Bronchus fibroblast of lung (primary cell): ENCODE results near the gene NMNAT3. TPM values are rescaled to one million over a fixed set of nuclear protein-coding genes. Genes with fewer than 3 reads are reported as not detected.

Experiments
- total RNA-seq: library from RNA; depleted of rRNA; stranded (reverse); fragments of >200 nt; gene quantifications from 2 replicates; pipeline ENCODE4 v1.2.3, GENCODE V29; 2015

Gene NMNAT3
- total RNA-seq = 0.84 and 1.8 TPM in 2 replicates

DNA sequence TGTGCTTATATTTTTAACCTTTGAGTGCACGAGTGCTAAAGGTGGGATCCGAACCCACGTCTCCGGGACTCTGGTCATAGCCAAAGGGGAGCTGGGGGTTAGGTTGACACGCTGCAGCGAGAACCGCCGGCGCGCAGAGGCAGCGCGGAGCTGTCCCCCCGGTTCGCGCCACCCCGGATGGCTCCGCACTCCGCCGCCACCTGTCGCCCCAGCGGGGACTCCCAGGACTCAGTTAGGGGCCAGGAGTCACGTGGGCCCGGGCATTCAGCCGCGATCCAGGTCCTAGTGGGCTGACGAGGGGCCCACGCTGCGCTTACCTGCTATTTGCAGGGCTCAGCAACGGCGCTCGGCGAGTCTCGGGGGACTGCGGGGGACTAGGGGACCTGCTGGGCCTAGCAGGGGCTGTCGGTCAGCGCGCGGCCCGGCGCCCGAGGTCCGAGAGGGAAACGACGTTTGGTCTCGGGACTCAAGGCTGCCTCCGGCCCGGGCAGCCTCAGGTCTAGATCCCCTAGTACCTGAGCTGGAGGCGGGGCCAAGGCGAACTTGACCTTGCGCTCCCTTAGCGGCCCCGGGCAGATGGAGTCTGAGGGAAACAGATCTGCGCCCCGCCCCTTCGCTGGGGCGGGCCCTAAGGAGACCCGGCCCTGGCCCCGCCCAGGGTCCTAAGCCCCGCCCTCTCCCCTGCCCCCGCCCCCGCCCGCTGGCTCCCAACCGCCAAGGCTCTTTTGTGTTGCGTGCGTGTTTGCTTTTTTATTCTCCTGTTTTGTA lies at the start of gene NMNAT3:
Gene NMNAT3, minus strand, starts transcription at position 585 of the 768 bp plus-strand sequence. CDS start 50,248 bp downstream, outside the sequence.

Other genes starting within 250 kb of the NMNAT3 start
- gene RBP2, start 201.5 kb downstream of the NMNAT3 start, total RNA-seq = not detected in 2 replicates
- gene RBP1, start 138.2 kb downstream of the NMNAT3 start, total RNA-seq = 42.5 and 45.9 TPM in 2 replicates